ENCODE results near the gene HEMK1.

Gene HEMK1, protein sequence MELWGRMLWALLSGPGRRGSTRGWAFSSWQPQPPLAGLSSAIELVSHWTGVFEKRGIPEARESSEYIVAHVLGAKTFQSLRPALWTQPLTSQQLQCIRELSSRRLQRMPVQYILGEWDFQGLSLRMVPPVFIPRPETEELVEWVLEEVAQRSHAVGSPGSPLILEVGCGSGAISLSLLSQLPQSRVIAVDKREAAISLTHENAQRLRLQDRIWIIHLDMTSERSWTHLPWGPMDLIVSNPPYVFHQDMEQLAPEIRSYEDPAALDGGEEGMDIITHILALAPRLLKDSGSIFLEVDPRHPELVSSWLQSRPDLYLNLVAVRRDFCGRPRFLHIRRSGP

DNA sequence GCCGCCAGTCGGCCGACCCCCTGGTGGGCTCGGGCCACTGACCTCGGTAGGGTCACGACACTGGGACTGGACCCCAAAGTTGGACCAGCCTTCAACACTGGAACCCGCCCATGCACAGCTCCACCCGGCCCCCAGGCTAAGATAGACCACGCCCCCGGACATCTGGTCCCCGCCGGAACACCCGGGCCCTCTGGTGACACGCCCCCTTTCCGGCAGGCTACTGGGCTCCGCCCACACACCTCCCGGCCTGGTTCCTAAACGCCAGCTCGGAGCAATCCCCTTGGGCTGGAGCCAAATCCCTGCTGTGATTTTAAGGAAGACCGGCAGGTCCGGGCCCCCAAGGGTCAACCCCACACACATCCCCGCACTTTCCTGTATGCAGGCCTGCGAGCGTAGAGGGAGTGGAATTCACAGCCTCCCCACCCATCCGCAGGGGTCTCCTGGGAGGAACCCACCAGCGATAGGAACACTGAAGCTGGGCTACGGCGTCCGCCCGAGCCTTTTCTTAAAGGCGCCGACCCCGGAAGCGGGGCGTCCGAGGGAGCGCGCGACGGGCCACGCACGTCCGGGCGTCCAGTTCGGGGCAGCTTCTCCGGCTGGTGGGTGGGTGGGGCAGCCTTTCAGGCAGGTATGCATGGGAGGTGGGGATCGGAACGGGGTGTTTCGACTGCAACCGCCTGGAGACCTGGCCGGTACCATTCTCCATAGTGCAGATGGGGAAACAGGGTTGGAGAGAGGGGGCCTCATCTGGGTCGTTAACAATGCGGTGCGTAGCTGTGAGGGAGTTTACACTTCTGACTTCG, at the start of gene HEMK1:
TSS of gene HEMK1 (plus strand) at position 576 of the 803 bp plus-strand sequence. CDS start 1,583 bp downstream, outside the sequence.
- Mint-ChIP-seq H3K27ac (peak within 1 kb of the TSS; percentile 97), H3K4me1 (ENCODE audit: low read depth) (peaks cover 73% of the 10 kb centered on the region), H3K4me3 (peak within 1 kb of the TSS; percentile 94), H3K36me3 (ENCODE audit: low read depth) (peaks cover 54% of the 10 kb centered on the region), H3K9me3 (no peaks in the 10 kb centered on the region), H3K27me3 (peaks cover 5% of the 10 kb centered on the region)
- intact Hi-C loops (cut with micrococcal nuclease) = no loop called here

DNA sequence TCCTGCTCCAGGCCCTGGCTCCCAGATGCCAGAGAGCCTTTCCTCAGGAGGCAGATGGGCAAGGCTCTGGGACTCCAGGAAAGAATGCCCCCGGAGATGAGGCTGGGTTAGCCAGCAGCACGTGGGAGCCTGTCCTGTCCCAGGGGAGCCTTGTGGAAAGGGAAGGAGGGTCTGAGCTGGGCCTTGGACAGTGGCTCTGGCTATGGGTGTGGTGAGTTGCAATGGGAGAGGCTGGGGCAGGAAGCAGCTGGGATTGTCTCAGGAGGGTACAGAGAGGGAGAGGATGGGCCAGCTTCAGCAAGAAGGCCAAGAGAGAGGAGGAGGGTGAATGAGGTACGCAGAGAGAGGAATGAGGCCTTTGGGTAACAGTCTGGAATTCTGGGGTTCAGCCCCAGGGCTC, 48.5 kb upstream of the HEMK1 start:
- no peak overlapping the region for H3K27ac Mint-ChIP-seq
- intact Hi-C loops (cut with micrococcal nuclease) = no loop called here

DNA sequence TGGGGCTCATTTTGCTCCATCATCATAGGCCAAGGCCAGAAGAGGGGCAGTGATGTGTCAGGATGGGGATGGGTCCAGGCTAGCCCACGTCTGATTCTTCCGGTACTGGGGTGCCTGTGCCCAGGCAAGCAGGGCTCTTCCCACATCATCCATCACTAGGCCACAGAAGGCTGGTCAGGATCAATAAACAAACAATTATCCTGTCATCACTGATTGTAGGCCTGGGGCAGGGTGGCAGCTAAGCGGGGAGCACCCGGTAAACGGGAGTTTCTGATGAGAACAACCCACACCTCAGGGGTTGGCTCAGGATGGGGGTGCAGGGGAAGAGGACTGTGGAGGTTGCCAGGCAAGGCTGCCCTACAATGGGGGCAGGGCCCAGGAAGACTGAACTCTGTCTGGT, 47.8 kb upstream of the HEMK1 start:
- no peaks in the 10 kb centered on the region for H3K36me3 Mint-ChIP-seq (ENCODE audit: low read depth)
- no peak overlapping the region for H3K27ac Mint-ChIP-seq
- H3K9me3 Mint-ChIP-seq = no peaks in the 10 kb centered on the region
- intact Hi-C loops (cut with micrococcal nuclease) = no loop called here
- H3K4me1 Mint-ChIP-seq (ENCODE audit: low read depth) = peaks cover 57% of the 10 kb centered on the region
- H3K27me3 Mint-ChIP-seq = peaks cover 30% of the 10 kb centered on the region
- H3K4me3 Mint-ChIP-seq = no peak overlapping the region

More for the DNA sequence above, 48.5 kb upstream of the HEMK1 start:
- H3K4me3 Mint-ChIP-seq = no peak overlapping the region
- H3K27me3 Mint-ChIP-seq = peaks cover 33% of the 10 kb centered on the region
- no peaks in the 10 kb centered on the region for H3K36me3 Mint-ChIP-seq (ENCODE audit: low read depth)
- H3K4me1 Mint-ChIP-seq (ENCODE audit: low read depth) = peaks cover 57% of the 10 kb centered on the region
- H3K9me3 Mint-ChIP-seq = no peaks in the 10 kb centered on the region

DNA sequence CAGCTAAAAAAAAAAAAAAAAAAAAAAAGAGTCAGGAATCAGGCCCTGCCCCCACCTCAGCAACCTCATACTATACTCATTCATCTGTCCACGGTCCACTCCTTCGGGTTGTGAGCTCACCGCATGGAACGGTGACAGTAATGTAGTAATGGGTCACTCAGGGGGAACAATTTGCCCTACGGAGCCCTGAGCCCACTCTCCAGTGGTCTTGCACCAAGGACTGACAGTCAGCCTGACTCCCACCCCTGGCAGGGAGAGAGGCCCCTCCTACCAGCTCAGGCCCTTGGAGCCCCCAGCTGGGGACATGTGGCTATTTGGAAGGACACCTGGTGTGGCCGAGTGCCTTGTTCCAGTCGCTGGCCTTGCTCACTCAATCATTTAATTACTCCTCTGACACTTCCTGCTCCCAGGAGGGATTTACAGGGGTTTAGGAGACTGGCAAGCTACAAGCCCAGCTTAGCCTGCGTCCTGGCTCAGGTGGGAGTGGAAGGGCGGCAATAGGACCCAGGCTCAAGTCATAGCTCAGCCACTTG, 46.0 kb upstream of the HEMK1 start:
- Mint-ChIP-seq H3K4me3 (no peak overlapping the region), H3K9me3 (no peaks in the 10 kb centered on the region), H3K4me1 (ENCODE audit: low read depth) (peaks cover 58% of the 10 kb centered on the region), H3K36me3 (ENCODE audit: low read depth) (no peaks in the 10 kb centered on the region), H3K27me3 (peaks cover 34% of the 10 kb centered on the region), H3K27ac (peak overlapping the region; percentile 23)
- intact Hi-C loops (cut with micrococcal nuclease) = no loop called here

DNA sequence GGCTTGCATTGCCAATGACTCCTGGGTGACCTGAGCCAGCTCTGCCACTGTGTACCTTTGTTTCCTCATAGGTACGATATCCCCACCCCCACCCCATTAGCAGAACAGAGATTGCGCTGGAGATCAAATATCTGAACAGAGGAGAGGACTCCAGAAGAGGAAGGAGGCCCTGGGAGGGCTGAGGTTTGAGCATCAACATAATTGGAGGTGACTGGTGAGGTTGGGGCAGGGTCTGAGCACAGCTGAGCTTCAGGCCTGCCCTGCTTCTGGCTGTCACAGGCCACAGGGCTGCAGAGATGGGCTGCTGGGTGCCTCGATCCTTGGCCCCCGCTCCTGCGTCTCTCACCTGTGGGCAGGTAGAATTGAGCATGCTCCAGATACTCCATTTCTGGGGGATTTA, 44.6 kb upstream of the HEMK1 start:
- no peaks in the 10 kb centered on the region for H3K36me3 Mint-ChIP-seq (ENCODE audit: low read depth)
- H3K27me3 Mint-ChIP-seq = peaks cover 28% of the 10 kb centered on the region
- intact Hi-C loops (cut with micrococcal nuclease) = no loop called here
- H3K27ac Mint-ChIP-seq = no peak overlapping the region
- no peaks in the 10 kb centered on the region for H3K9me3 Mint-ChIP-seq
- H3K4me3 Mint-ChIP-seq = no peak overlapping the region
- H3K4me1 Mint-ChIP-seq (ENCODE audit: low read depth) = peaks cover 67% of the 10 kb centered on the region

DNA sequence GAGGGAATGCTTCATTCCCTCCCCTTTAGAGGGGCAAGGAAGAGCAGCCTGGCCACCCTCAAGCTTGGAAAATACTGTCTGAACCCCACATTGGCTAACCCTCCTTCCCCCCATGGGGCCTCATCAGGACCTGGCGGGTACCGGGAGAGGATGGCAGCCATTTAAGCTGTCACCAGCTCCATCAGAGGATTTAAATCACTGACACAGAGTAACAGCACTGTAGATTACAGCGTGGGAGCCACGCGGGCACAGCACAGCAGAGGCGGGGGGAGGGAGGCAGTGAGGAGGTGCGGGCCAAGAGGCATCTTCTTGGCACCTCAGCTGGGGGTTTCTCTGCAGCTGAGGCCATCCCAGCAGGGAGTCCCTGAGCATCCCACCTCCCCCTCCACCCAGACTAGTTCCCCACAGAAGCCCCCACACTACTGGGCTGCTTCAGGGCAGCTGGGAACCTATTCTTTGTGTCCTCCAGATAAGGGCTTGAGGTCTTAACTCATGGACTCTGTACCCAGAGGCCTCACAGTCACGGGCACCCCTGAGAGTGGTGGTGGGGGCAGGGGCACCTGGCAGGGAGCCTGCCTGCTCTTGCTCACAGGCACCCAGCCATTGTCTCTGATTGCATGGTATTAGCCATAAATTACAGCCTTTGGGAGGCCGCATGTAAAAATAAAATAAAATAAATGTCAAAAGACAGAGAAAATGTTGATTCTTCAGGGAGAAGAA, 44.0 kb upstream of the HEMK1 start:
- peaks cover 33% of the 10 kb centered on the region for H3K27me3 Mint-ChIP-seq
- intact Hi-C loops (cut with micrococcal nuclease) = no loop called here
- H3K36me3 Mint-ChIP-seq (ENCODE audit: low read depth) = no peaks in the 10 kb centered on the region
- H3K27ac Mint-ChIP-seq = peak overlapping the region; percentile 64
- H3K4me1 Mint-ChIP-seq (ENCODE audit: low read depth) = peaks cover 68% of the 10 kb centered on the region
- H3K4me3 Mint-ChIP-seq = no peak overlapping the region
- H3K9me3 Mint-ChIP-seq = no peaks in the 10 kb centered on the region

DNA sequence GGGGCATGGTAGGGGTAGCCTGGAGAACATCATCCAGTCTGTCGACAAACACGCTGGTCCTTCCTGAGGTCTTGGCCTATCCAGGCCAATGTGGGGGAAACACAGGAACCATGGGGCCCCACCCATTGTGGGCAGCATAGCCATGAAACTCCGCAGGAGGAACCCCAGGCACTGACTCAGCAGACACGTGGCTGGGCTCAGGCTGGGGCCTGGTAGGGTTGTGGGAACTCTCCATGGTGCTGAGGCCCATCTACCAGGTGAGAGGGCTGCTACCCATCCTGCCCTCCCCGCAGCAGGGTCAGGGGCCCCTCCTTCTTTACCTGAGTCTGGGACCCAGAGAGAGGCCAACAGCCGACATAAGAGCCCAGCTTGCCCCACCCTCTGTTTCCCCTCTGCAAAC, 43.3 kb upstream of the HEMK1 start:
- Mint-ChIP-seq H3K4me1 (ENCODE audit: low read depth) (peaks cover 63% of the 10 kb centered on the region), H3K9me3 (no peaks in the 10 kb centered on the region), H3K27ac (peak overlapping the region; percentile 64), H3K36me3 (ENCODE audit: low read depth) (no peaks in the 10 kb centered on the region), H3K4me3 (no peak overlapping the region), H3K27me3 (peaks cover 33% of the 10 kb centered on the region)
- intact Hi-C loops (cut with micrococcal nuclease) = no loop called here

DNA sequence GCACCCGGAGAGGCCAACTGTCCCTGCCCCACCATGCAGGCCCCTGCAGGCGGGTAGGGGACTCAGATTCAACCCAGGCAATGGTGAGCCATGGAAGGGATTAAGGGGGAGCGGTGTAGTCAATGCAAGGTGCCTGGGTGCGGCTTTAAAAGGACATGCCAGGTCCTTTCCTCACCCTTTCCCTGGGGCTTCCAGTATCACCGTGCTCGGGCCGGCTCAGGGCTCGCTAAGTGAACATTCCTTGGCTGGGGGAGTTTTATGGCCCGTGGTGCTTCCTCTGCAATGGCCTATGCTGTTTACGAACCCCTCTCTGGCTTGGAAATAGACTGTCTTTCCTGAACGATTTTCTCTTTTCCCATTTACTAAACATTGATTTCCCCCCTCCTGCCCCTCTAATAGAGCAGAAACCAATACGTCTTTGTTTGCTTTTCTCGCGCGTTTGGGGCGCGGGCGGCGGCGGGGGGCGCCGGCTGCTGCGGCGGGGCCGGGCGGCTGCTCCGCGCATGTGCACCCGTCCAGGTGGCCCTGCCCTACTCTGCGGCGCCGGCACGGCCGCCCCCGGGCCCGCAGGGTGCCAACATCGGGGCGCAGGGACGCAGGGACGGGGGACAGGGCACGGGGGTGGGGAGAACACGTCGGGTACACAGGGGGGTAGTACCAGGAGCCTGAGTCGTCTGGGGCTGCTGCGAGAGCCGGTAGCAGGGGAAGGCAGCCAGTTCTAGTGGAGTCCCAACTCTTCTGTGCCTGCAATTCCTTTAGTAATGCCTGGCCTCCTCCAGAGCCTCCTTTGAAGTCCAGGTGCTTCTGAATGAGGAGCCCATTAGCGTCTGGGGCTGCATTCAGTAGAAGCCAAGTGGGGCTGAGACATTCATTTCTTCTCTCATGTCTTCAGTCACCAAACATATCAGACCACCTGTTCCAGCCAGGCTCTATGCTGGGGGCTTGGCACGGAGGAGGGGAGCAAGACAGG, 39.0 kb upstream of the HEMK1 start:
- Mint-ChIP-seq H3K4me1 (ENCODE audit: low read depth) (peaks cover 25% of the 10 kb centered on the region), H3K4me3 (no peak overlapping the region), H3K36me3 (ENCODE audit: low read depth) (no peaks in the 10 kb centered on the region), H3K27ac (no peak overlapping the region), H3K27me3 (peaks cover 60% of the 10 kb centered on the region), H3K9me3 (no peaks in the 10 kb centered on the region)
- intact Hi-C loops (cut with micrococcal nuclease) = no loop called here

DNA sequence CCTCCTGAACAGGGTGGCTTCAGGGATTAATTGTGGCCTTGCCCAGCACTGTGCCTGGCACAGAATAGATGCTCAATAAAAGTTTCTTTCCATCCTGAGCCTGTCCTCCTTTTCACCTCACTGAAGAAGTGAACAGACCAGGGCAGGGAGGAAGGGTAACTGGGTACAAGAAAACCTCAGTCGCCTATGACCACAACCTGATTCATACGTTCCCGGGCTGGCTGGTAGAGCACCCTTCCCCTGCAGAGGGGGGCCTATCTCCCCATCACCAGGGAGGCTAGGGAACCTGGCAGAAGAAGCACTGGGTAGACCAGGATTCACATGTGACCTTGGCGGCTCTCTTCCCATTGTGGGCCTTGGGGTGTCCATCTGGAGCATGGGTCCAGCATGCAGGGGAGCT, 38.1 kb upstream of the HEMK1 start:
- Mint-ChIP-seq H3K27ac (no peak overlapping the region), H3K4me3 (no peak overlapping the region), H3K27me3 (peaks cover 65% of the 10 kb centered on the region), H3K4me1 (ENCODE audit: low read depth) (peaks cover 18% of the 10 kb centered on the region), H3K36me3 (ENCODE audit: low read depth) (no peaks in the 10 kb centered on the region), H3K9me3 (no peaks in the 10 kb centered on the region)
- intact Hi-C loops (cut with micrococcal nuclease) = no loop called here

DNA sequence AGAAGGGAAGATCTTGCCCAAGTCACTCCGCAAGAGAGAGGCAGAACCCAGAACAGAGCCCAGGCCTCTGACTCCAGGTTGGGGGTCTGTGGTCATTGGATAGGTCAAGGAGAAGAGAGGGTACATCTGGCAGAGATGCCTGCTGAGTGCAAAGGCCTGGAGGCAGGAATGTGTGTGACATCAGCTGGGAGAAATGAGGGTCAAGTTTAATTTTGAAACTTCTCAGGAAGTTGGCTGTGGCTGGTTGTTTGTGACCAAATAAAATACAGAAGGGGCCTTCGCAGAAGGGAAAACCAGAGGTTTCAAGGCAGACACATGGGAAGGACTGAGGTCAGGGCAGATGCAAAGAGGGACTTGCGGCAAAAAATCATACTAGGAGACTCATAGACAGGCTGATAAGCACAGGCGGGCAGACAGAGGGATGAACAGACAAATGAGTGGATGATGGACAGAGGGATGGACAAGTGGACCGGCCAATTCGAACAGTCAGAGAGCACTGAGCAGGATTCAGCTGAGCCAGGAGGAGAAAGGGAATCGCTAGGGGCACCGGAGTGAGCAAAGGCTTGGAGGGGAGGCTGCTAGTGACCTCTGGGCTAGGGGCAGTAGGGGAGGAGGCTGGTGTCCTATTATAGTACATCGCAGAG, 37.1 kb upstream of the HEMK1 start:
- H3K27ac Mint-ChIP-seq = no peak overlapping the region
- no peak overlapping the region for H3K4me3 Mint-ChIP-seq
- peaks cover 17% of the 10 kb centered on the region for H3K4me1 Mint-ChIP-seq (ENCODE audit: low read depth)
- peaks cover 75% of the 10 kb centered on the region for H3K27me3 Mint-ChIP-seq
- H3K36me3 Mint-ChIP-seq (ENCODE audit: low read depth) = no peaks in the 10 kb centered on the region
- H3K9me3 Mint-ChIP-seq = no peaks in the 10 kb centered on the region
- intact Hi-C loops (cut with micrococcal nuclease) = no loop called here

DNA sequence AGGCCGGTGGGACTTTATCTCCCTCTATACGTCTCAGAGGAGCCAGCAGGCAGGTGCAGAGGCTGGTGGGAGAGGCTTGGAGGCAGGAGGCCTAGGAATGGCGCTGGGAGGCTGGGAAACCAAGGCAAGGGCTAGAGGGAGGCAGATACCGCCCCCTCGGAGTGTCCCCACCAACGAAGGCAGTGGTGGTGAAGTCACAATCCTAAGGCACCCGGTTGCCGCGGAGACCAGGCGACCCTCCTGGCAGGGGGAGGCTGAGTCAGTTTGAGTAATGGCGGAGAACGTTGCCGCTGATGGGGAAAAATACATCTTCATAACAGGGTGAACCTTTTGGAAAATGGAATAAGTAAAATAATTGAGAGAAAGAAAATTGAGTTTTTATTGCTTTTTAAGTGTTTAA, 36.0 kb upstream of the HEMK1 start:
- peaks cover 72% of the 10 kb centered on the region for H3K27me3 Mint-ChIP-seq
- no peak overlapping the region for H3K27ac Mint-ChIP-seq
- H3K4me1 Mint-ChIP-seq (ENCODE audit: low read depth) = peaks cover 18% of the 10 kb centered on the region
- no peak overlapping the region for H3K4me3 Mint-ChIP-seq
- intact Hi-C loops (cut with micrococcal nuclease) = no loop called here
- no peaks in the 10 kb centered on the region for H3K9me3 Mint-ChIP-seq
- no peaks in the 10 kb centered on the region for H3K36me3 Mint-ChIP-seq (ENCODE audit: low read depth)

DNA sequence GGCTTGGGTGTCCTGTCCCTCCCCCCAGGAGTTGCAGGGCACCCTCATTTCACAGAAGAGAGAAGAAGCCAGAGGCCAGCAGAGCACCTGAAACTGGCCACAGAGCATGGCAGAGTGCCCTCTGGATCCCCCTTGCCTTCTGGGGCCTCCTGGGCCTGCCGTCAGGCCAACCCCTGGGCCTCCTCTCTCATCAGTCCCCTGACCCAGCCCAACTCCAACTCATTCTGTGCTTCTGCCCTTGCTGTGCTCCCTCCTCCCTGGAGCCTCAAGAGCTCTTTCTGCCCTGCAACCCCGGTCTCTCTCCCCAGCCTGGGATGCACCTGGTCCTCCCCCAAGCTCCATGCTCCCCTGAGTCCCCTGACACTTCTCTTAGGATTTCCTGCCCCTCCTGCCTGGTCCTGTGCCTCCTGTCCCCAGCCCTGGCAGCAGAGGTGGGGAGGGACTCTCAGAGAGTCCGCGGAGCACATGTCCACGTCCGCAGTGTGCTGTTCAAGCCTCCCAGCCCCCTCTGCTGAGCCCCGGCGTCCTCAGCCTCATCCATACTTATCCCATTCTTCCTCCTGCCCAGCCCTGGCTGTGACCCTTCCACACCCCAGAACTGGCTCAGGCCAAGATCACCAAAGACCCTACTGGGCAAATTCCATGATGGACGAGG, 35.4 kb upstream of the HEMK1 start:
- no peak overlapping the region for H3K4me3 Mint-ChIP-seq
- no peak overlapping the region for H3K27ac Mint-ChIP-seq
- H3K27me3 Mint-ChIP-seq = peaks cover 75% of the 10 kb centered on the region
- H3K9me3 Mint-ChIP-seq = no peaks in the 10 kb centered on the region
- intact Hi-C loops (cut with micrococcal nuclease) = no loop called here
- no peaks in the 10 kb centered on the region for H3K36me3 Mint-ChIP-seq (ENCODE audit: low read depth)
- H3K4me1 Mint-ChIP-seq (ENCODE audit: low read depth) = peaks cover 12% of the 10 kb centered on the region
